NCI-H446 treated with DMSO at 0.1 percent for 48 hours (cell line): ENCODE data around the gene YIPF2.
"Not testable (repeated sequence)": the region's sequence is repeated elsewhere in the genome, so short reads cannot be mapped to it uniquely, and the experiment has no call there.

Source experiments
- DNase-seq: peaks from one replicate; lab custom pipeline; 2025; lab: John Stamatoyannopoulos, UW

YIPF2 gene

GRCh38 chr19:10911579-10912363, 16.7 kb downstream of the YIPF2 start:
- no peak for DNase-seq

- DNase-seq, result no peak
Observed at GRCh38 chr19:10908380-10908960, 20.0 kb downstream of the YIPF2 start.

GRCh38 chr19:10907925-10908324, 20.5 kb downstream of the YIPF2 start:
- DNase-seq, result no peak

- DNase-seq, result peak; percentile 23
Observed at GRCh38 chr19:10899151-10899653, 29.2 kb downstream of the YIPF2 start.

GRCh38 chr19:10898633-10899032, 29.8 kb downstream of the YIPF2 start:
- no peak for DNase-seq

GRCh38 chr19:10896851-10897526, 31.4 kb downstream of the YIPF2 start:
- DNase-seq, result no peak

- DNase-seq, result no peak
Observed at GRCh38 chr19:10895920-10896319, 32.5 kb downstream of the YIPF2 start.

- DNase-seq, result no peak
Observed at GRCh38 chr19:10895363-10895762, 33.1 kb downstream of the YIPF2 start.

- DNase-seq, result no peak
Observed at GRCh38 chr19:10894911-10895213, 33.6 kb downstream of the YIPF2 start.

GRCh38 chr19:10892256-10892655, 36.2 kb downstream of the YIPF2 start:
- no peak for DNase-seq

- no peak for DNase-seq
Observed at GRCh38 chr19:10891405-10892086, 36.9 kb downstream of the YIPF2 start.

- DNase-seq, result no peak
Observed at GRCh38 chr19:10889880-10890279, 38.6 kb downstream of the YIPF2 start.

- DNase-seq, result no peak
Observed at GRCh38 chr19:10888421-10888866, 40.0 kb downstream of the YIPF2 start.

- DNase-seq, result no peak
Observed at GRCh38 chr19:10887616-10888367, 40.6 kb downstream of the YIPF2 start.

- DNase-seq, result no peak
Observed at GRCh38 chr19:10885201-10886169, 43.0 kb downstream of the YIPF2 start.

GRCh38 chr19:10884274-10884673, 44.2 kb downstream of the YIPF2 start:
- no peak for DNase-seq

- no peak for DNase-seq
Observed at GRCh38 chr19:10882108-10882457, 46.4 kb downstream of the YIPF2 start.

GRCh38 chr19:10881403-10882107, 46.9 kb downstream of the YIPF2 start:
- no peak for DNase-seq

- no peak for DNase-seq
Observed at GRCh38 chr19:10878253-10878652, 50.2 kb downstream of the YIPF2 start.

GRCh38 chr19:10877608-10878007, 50.8 kb downstream of the YIPF2 start:
- DNase-seq, result not testable (repeated sequence)
